ENCODE measurements around the gene KLC3.
"Not testable (repeated sequence)": the region's sequence is repeated elsewhere in the genome, so short reads cannot be mapped to it uniquely, and the experiment has no call there.

KLC3 gene

DNA sequence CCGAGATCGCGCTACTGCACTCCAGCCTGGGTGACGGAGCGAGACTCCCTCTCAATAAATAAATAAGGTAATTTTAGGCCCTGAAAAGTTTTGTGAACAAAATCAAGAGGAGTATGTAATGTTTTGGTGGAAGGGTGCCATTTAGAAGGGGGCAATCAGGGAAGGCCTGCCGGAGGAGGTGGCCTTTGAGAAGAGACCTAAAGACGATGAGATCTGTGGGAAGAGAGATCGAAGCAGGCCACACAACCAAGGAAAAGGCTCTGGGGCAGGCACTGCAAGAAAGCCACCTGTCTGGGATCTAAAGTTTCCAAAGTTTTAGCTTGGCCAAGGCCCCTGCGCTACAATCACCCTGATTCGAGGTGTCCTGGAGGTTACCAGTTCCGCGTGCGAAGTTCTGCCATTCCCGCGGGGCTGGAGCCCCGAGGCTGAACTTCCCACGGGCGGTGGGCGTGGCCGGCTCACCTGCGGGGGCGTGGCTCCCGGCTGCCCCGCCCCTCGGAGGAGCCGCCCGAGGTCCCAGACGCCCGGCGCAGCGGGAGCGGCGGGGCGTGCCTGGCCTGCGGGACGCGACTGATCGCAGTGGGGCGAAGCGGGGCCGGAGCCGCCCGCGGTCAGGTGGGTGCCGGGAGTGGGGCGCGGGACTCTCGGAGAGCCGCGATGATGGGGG lies at the start of gene KLC3:
KLC3 (plus strand) TSS at position 519 of the 667 bp plus-strand sequence. CDS start 4,792 bp downstream, outside the sequence.
- DNase-seq, result no peak

DNA sequence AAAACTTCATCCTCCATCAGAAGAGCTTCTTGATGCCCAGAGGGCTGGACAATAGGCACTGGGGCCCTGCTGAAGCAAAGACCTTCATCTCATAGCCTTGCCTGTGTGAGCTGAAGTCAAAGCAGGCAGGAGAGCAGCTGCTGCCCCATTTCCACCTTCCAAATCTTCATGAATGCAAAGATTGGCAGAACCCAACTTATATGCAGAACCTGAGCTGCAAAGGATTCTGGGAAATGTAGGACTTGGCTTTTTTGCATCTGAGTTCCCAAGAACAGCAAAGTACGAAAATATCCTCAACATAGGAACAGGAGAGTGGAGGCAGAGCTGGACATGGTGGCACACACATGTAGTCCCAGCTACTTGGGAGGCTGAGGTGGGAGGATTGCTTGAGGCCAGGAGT lies 48.7 kb upstream of the KLC3 start:
- DNase-seq, result no peak

DNA sequence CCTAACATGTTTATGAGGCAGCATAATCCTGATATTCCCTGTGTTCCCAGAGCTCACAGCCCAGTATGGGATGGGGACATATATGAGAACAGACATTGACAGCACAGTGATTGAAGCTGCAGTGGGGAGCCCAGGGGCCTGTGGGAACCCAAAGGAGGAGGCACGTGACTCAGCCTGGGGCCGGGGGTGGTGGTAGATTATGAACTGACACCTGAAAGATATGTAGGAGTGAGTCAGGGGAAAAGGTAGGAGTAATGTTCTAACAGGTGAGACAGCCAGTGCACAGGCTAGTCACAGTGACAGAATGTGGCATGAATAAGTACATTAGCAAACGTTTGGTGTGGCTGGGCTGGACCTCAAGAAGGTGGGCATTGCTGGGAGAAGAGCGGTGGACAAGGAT lies 46.9 kb upstream of the KLC3 start:
- no peak for DNase-seq

DNA sequence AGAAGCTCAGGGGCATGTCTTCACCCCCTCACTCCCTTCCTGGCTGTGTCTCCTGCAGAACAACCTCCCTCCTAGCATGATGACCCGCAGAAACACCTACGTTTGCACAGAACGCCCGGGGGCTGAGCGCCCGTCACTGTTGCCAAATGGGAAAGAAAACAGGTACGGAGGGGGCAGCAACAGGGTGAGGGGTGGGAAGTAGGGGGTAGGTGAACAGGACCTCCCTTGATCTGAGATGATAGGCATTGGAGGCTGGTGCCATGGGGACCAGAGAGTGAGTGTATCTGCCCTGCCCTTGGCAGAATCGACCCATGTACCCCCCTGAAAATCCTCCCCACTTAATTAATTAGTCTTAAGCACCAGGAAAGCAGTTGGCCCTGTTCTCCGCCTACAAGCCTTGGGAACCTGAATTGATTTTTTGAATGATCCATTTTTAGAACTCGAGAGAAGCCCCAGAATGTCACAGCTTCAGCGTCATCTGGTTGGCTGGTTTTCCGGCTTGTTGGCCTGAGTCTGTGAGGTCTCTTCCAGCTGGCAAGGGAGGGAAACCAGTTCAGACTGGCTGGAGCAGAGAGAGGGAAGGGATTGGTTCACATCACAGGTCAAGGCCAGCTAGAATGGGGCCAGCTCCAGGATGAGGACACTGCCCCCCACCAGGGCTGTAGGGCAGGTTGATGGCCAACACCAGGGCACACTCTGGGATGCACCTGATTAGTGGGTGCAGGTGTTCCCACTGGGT lies 46.1 kb upstream of the KLC3 start:
- DNase-seq, result no peak

DNA sequence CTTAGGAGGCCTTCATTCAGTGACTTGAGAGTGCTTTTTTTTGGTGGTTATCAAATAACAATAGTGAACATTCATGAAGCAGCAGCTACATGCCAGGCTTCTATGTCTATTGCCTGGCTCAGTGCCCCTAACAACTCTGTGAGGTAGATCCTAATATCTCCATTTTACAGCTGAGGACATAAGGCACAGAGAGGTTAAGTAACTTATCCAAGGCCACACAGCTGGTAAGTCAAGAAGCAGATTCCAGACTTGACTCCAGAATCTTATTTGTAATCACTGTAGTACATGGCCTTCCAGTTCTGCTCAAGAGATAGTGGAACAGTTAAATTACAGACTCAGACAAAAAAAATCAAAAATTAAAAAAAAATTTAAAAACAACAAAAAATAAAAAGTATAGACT lies 44.7 kb upstream of the KLC3 start:
- DNase-seq, result no peak

DNA sequence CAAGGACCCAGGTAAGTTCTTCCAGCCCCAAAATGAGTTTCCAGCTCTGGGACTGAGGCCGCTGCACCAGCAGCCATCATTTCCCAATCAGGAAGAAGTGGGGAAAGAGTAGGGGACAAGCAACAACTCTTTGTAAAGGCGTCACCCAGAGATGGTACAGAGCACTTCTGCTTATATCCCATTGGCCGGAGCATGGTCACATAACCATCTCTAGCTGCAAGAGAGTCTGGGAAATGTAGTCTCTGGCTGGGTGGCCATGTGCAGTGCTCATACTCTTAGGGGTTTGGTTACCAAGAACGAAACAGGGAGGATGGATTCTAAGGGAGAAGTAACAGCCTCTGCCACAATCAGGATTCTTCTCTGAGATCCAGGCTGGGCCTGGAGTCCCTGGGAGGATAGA lies 44.2 kb upstream of the KLC3 start:
- no peak for DNase-seq

DNA sequence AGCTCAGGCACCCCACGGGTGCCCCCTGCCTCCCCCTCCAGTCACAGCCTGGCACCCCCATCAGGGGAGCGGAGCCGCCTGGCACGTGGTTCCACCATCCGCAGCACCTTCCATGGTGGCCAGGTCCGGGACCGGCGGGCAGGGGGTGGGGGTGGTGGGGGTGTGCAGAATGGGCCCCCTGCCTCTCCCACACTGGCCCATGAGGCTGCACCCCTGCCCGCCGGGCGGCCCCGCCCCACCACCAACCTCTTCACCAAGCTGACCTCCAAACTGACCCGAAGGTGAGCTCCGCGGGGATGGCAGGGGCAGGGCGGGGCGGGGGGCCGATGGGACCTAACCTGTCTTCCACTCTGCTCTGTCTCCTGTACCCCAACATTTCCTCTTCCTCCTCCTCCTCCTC lies 42.9 kb upstream of the KLC3 start:
- DNase-seq, result no peak

DNA sequence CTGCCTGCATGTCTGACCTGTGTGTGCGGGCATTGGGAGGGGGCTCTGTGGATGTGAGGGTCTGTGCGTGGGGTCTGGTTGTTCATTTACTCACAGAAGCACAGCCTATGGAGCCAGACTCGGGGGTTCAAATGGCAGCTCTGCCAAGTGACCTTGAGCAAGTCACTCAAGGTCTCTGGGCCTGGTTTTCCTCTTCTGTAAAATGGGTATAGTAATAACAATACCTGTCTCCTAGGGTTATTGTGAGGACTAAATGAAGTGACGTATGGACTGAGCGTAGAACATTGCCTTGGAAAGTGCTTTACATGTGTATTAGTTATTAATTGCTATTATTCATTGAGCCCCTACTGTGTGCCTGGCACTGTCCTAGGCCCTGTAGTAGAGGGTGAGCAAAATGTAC lies 42.3 kb upstream of the KLC3 start:
- DNase-seq, result no peak

DNA sequence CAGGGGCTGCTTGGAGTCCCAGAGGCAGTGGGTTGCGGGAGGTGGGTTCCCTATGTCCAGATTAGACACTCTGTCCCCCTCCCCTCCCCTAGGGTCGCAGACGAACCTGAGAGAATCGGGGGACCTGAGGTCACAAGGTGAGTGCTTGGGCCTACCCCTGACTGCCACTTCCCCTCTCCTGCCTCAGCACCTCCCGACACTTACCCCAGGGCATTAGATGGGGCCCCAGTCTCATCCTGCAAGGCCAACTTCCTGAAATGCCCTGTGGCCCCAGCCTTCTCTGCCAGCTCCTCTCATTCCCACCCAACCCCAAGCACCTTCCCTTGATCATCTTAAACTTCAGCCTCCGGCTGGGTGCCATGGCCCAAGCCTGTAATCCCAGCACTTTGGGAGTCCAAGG lies 40.8 kb upstream of the KLC3 start:
- DNase-seq, result no peak

DNA sequence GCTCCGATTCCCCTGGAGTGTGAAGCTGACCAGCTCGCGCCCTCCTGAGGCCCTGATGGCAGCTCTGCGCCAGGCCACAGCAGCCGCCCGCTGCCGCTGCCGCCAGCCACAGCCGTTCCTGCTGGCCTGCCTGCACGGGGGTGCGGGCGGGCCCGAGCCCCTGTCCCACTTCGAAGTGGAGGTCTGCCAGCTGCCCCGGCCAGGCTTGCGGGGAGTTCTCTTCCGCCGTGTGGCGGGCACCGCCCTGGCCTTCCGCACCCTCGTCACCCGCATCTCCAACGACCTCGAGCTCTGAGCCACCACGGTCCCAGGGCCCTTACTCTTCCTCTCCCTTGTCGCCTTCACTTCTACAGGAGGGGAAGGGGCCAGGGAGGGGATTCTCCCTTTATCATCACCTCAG lies 38.1 kb upstream of the KLC3 start:
- no peak for DNase-seq

DNA sequence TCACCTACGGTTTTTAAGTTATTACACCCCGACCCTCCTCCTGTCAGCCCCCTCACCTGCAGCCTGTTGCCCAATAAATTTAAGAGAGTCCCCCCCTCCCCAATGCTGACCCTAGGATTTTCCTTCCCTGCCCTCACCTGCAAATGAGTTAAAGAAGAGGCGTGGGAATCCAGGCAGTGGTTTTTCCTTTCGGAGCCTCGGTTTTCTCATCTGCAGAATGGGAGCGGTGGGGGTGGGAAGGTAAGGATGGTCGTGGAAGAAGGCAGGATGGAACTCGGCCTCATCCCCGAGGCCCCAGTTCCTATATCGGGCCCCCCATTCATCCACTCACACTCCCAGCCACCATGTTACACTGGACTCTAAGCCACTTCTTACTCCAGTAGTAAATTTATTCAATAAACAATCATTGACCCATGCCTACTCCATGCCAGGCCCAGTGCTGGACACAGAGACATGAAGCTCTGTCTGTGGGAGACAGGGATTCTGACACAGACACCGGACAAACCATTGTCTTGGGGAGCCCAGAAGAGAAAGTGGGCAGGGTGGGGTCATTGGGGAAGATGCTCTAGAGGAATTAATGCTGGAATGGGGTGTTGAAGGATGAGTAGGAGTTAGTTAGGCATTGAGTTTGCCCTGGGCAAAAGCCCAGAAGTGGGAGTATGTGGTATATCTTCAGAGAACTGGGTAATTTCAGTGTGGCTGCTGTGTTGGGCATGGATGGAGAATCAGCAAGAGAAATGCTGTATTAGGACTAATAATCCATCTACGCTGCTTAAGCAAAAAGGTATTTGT lies 37.1 kb upstream of the KLC3 start:
- no peak for DNase-seq

DNA sequence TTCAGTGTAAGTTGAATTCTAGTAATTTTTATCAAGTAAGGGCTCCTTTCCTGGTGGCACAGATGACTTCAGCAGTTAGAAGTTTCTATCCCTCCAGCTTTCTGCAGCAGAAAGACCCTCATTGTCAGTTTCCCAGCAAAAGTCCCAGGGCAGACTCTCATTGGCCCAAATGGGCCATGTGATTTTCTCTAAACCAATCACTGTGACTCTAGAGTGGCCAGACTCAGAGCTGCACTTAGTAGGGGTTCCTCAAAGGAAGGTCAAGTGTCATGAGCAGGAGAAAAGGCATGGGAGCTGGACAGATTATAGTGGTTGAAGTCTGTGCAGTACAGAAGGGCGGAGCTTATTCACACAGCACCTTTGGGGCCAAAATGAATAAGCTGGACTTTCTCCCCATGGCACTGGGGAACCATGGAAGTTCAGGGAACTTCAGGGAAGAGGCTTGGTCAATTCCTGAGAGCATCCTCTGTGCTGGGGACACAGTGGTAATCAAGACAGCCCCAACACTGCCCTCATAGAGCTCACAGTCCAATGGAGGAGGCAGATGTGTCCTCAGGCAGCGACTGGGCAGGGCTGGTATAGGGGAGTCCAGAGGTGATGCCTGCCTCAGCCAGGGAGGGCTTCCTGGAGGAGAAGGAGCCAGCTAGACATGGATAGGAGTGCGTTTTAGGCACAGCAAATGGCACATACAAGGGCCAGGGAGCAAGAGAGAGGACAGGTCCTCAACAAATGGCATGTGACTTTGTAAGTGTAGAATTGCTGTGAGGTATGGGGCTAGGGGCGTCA lies 36.2 kb upstream of the KLC3 start:
- no peak for DNase-seq

DNA sequence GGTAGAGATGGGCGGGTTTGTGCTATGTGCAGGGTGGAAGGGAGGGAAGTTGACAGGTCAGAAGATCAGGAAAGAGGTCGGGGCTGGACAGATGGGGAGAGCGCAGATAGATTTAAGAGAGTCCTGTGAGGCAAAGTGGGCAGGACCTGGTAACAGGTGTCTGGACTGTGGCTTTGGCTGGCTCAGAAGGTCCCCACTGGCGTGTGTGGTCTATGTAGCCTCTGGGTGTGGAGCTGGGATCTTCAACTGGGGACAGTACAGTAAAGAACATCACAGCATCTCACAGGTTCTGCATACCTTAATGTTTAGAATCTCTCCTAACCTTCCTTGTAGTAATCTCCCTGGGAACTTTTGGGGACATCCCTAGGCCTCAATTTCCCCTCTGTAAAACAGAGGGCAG lies 35.5 kb upstream of the KLC3 start:
- no peak for DNase-seq

DNA sequence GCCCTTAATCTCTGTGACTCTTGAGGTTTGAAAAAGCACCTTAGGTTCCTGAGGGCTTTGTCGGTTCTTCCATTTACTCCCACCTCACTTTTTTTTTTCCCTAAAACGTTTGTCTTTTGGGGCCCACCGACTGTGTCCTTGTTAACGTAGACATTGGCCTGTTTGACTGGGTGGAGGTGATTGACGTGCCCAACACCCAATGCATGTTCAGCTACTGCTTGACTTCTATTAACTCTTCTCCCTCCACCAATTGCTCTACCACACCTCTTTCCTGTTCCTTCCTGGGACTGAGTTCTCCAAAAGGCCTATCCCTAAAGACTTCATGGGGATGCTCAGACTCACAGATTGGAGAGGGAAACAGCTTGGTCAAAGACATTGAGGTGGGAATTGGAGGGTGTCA lies 35.1 kb upstream of the KLC3 start:
- no peak for DNase-seq

DNA sequence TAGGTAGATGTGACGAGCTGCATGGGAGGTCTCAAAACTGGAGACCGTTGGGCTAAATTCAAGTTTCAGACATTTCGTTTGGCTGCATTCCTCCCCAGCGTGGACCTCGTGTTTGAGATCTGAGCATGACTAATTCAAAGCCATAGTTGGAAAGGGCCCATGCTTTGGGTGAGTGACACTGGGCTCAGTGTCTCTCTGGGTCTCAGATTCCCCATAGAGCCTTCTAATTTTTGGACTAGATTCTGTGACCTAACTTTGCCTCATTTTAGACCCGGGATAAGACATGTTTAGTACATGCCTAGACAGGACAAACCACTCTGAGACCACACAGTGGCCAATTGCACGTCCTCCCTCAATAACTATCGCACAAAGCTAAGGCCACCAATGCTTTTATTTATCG lies 34.5 kb upstream of the KLC3 start:
- DNase-seq, result no peak

DNA sequence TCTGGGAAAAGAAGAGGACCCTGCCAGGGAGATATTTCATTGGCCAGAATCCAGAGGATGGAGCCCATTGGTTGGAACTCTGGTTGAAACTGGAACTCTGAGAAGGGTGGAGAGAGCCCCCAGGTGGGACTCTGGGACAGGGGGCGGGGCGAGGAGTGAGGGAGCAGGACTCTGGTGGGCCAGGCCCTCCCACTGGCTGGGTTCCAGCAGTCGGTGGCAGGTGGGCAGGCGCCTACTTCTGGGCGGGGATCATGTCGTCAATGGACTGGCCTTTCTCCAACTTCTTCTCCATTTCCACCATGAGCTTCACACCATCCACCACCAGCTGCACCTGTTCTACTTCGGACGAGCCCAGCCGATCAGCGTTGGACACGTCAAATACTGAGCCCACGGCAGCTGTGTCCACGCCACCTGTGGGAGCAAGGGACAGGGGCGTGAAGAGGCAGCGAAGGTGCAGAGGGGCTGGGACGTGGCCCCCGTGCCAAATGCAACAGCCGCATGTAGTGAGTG lies 34.0 kb upstream of the KLC3 start:
- DNase-seq, result peak; percentile 70

DNA sequence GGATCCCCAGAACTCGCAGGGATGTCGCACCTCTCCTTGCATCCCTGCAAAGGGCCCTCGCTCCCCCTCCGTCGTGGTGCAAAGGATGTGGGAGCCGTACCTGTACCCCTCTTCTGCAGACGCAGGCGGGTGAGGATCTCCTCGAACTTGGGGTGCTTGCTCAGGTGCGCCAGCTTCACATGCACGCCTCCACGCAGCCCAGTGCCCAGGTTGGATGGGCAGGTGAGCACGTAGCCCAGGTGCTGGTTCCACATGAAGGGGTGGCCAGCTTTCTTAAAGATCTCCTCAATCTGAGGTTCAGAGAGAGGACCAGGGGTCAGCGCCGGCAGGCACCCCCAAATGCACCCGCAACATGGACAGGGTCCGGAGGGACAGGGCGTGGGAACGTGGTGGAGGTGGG lies 33.2 kb upstream of the KLC3 start:
- no peak for DNase-seq

DNA sequence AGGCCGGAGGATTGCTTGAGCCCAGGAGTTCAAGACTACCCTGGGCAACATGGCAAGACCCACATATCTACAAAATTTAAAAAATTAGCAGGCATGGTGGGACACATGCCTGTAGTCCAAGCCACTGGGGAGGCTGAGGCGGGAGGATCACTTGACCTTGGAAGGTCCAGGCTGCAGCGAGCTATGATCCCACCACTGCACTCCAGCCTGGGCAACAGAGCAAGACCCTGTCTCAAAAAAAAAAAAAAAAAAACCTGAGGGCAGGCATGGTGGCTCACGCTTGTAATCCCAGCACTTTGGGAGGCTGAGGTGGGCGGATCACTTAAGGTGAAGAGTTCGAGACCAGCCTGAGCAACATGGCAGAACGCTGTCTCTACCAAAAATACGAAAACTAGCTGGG lies 31.2 kb upstream of the KLC3 start:
- DNase-seq, result not testable (repeated sequence)

DNA sequence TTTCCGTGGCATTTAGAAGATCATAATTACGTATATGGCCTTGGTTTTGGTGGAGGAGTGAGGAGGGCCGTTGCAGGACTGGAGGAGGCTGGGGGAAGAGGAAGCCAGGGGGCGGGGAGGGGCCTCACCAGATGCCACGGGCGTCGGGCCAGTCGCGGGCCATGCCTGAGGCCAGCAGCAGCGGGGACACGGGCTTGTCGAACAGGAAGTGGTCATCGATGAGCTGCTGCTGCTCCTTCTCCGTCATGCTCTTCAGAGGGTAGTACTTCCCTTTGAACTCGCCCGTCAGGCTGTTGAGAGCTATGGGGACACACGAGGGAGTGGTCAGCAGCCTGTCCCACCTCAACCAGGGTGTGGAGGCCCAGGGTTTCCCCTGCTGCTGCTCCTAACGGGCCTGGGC lies 28.9 kb upstream of the KLC3 start:
- no peak for DNase-seq

DNA sequence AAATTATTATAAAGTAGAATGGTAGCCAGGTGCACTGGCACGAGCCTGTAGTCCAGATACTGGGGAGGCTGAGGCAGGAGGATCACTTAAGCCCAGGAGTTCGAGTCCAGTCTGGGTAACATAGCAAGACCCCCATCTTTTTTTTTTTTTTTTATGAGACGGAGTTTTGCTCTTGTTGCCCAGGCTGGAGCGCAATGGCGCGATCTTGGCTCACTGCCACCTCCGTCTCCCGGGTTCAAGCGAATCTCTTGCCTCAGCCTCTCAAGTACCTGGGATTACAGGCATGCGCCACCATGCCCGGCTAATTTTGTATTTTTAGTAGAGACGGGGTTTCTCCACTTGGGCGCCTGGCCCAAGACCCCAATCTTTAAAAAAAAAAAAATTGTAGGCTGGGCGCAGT lies 28.3 kb upstream of the KLC3 start:
- DNase-seq, result not testable (repeated sequence)

DNA sequence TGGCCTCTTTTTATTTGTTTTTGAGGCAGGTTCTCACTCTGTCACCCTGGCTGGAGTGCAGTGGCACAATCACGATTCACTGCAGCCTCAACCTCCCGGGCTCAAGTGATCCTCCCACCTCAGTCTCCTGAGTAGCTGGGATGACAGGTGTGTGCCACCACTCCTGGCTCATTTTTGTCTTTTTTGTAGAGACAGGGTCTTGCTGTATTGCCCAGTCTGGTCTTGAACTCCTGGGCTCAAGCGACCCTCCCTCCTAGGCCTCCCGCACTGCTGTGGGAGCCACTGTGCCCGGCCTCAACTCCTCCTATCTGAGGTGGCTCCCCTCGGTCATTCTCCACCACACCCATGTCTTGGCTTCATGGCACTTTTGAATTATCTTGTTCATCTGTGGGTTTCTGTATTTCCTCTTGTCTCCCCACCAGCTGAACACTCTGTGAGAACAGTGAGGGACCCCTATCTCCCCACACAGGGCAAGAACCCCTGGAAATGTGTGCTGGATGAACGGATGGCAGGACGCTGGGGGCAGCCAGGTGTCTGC lies 25.8 kb upstream of the KLC3 start:
- DNase-seq, result no peak

DNA sequence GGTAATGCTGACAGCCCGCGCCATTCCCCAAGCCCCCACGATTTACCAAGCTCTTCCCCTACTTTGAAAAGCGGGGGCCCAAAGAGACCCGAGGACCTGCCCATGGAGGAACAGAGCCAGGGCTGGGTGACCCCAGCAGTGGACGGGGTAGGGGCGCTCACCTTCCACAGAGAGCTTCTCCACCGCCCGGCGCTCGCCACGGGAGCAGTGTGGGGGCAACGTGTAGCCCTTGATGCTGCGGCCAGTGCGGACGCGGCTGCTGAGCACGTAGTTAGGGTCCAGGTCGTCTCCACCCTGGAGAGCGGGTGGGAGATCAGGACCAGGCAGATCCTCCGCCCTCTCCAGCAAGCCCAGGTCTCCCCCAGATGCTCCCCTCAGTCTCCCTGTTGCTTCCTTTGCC lies 25.2 kb upstream of the KLC3 start:
- DNase-seq, result no peak

All from NCI-H1436 treated with DMSO at 0.1 percent for 48 hours (cell line).